ENCODE measurements around the gene RNF151. TPM values are rescaled to one million over a fixed set of nuclear protein-coding genes. Genes with fewer than 3 reads are reported as not detected.

The RNF151 gene
- total and polyA plus RNA-seq, 2 of the 13 experiments (the other 11 are each of a cell fraction or from before 2014, with no cell fraction given): not detected

DNA sequence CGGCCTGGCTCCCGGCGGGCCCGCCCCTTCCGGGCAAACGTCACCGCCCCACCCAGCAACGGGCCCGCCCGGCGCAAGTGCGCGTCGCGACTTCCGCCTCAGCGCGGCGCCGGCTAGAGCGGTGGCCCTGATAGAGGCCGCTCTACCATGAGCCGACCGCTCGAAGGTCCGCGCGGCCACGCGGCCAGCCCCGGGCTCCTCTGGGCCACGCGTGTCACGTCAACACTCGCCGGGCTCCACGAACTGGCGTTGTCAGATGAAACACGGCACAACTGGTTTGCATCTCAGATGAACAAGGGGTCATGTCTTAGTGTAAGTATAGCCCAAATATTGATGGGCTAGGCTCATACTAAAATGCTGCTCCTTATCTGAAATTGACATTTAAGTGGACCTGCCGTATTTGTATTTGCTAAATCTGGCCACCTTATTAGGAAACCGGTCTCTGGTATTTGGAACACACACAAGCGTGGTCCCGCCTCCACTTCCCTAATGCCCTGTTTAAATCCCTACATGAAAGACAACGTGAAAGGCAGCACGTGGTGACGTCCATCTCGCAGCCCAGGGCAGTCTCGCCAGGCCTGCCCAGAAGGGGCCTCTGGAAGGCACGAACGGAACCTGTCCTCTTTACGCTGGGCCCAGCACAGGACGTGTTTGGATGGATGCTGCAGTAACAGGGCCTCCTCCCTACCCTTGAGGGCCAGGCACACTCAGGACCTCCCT, 43.3 kb downstream of the RNF151 start, which contains the start of gene ZNF598 (continued):
- TF ChIP-seq, protein P1, sequence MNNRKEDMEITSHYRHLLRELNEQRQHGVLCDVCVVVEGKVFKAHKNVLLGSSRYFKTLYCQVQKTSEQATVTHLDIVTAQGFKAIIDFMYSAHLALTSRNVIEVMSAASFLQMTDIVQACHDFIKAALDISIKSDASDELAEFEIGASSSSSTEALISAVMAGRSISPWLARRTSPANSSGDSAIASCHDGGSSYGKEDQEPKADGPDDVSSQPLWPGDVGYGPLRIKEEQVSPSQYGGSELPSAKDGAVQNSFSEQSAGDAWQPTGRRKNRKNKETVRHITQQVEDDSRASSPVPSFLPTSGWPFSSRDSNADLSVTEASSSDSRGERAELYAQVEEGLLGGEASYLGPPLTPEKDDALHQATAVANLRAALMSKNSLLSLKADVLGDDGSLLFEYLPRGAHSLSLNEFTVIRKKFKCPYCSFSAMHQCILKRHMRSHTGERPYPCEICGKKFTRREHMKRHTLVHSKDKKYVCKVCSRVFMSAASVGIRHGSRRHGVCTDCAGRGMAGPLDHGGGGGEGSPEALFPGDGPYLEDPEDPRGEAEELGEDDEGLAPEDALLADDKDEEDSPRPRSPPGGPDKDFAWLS (CRISPR knock-in tag; IDR thresholded peaks at IDR 0.05; ENCODE audit: borderline replicate concordance): no peak
- TF ChIP-seq DPF2 (CRISPR knock-in tag; IDR thresholded peaks at IDR 0.05; ENCODE audit: borderline replicate concordance, low read depth) (no peak), SALL1 (CRISPR knock-in tag; IDR thresholded peaks at IDR 0.05) (peak; percentile 66), ZNF431 (CRISPR knock-in tag; IDR thresholded peaks at IDR 0.05; ENCODE audit: borderline replicate concordance, low read depth) (no peak), U2AF1 (optimal IDR thresholded peaks at IDR 0.05; ENCODE audit: low read depth, low read length) (peak; percentile 89), RELA (CRISPR knock-in tag; IDR thresholded peaks at IDR 0.05) (no peak), SRSF9 (IDR thresholded peaks at IDR 0.05; ENCODE audit: borderline replicate concordance, insufficient read depth, low read depth, low read length, poor library complexity, severe bottlenecking) (no peak), MZF1 (CRISPR knock-in tag; IDR thresholded peaks at IDR 0.05; ENCODE audit: borderline replicate concordance) (no peak), FOXO1 (CRISPR knock-in tag; IDR thresholded peaks at IDR 0.05) (no peak), RBM39 (IDR thresholded peaks at IDR 0.05; ENCODE audit: low read depth, low read length, poor library complexity, severe bottlenecking) (peak; percentile 34), POGZ (CRISPR knock-in tag; IDR thresholded peaks at IDR 0.05) (peak; percentile 44; the same call in 1 of the 2 replicates), ZFP36L2 (CRISPR knock-in tag; IDR thresholded peaks at IDR 0.05) (no peak), MEIS1 (CRISPR knock-in tag; IDR thresholded peaks at IDR 0.05; ENCODE audit: borderline replicate concordance) (no peak; the same call in 1 of the 2 replicates), SAP130 (CRISPR knock-in tag; IDR thresholded peaks at IDR 0.05; ENCODE audit: low read depth) (peak; percentile 84), MXD4 (CRISPR knock-in tag; IDR thresholded peaks at IDR 0.05) (peak; percentile 74)
- TF ChIP-seq, protein P2, sequence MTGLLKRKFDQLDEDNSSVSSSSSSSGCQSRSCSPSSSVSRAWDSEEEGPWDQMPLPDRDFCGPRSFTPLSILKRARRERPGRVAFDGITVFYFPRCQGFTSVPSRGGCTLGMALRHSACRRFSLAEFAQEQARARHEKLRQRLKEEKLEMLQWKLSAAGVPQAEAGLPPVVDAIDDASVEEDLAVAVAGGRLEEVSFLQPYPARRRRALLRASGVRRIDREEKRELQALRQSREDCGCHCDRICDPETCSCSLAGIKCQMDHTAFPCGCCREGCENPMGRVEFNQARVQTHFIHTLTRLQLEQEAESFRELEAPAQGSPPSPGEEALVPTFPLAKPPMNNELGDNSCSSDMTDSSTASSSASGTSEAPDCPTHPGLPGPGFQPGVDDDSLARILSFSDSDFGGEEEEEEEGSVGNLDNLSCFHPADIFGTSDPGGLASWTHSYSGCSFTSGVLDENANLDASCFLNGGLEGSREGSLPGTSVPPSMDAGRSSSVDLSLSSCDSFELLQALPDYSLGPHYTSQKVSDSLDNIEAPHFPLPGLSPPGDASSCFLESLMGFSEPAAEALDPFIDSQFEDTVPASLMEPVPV (CRISPR knock-in tag; IDR thresholded peaks at IDR 0.05): no peak
- TF ChIP-seq, protein P3, sequence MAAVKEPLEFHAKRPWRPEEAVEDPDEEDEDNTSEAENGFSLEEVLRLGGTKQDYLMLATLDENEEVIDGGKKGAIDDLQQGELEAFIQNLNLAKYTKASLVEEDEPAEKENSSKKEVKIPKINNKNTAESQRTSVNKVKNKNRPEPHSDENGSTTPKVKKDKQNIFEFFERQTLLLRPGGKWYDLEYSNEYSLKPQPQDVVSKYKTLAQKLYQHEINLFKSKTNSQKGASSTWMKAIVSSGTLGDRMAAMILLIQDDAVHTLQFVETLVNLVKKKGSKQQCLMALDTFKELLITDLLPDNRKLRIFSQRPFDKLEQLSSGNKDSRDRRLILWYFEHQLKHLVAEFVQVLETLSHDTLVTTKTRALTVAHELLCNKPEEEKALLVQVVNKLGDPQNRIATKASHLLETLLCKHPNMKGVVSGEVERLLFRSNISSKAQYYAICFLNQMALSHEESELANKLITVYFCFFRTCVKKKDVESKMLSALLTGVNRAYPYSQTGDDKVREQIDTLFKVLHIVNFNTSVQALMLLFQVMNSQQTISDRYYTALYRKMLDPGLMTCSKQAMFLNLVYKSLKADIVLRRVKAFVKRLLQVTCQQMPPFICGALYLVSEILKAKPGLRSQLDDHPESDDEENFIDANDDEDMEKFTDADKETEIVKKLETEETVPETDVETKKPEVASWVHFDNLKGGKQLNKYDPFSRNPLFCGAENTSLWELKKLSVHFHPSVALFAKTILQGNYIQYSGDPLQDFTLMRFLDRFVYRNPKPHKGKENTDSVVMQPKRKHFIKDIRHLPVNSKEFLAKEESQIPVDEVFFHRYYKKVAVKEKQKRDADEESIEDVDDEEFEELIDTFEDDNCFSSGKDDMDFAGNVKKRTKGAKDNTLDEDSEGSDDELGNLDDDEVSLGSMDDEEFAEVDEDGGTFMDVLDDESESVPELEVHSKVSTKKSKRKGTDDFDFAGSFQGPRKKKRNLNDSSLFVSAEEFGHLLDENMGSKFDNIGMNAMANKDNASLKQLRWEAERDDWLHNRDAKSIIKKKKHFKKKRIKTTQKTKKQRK (IDR thresholded peaks at IDR 0.05; ENCODE audit: low read length): no peak
- TF ChIP-seq, protein P4, sequence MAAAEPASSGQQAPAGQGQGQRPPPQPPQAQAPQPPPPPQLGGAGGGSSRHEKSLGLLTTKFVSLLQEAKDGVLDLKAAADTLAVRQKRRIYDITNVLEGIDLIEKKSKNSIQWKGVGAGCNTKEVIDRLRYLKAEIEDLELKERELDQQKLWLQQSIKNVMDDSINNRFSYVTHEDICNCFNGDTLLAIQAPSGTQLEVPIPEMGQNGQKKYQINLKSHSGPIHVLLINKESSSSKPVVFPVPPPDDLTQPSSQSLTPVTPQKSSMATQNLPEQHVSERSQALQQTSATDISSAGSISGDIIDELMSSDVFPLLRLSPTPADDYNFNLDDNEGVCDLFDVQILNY (CRISPR knock-in tag; conservative IDR thresholded peaks at IDR 0.05): no peak
- TF ChIP-seq, protein P5, sequence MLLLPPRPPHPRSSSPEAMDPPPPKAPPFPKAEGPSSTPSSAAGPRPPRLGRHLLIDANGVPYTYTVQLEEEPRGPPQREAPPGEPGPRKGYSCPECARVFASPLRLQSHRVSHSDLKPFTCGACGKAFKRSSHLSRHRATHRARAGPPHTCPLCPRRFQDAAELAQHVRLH (CRISPR knock-in tag; IDR thresholded peaks at IDR 0.05; ENCODE audit: borderline replicate concordance, low read depth): peak; percentile 61; the same call in 1 of the 2 replicates
- TF ChIP-seq, protein P6, sequence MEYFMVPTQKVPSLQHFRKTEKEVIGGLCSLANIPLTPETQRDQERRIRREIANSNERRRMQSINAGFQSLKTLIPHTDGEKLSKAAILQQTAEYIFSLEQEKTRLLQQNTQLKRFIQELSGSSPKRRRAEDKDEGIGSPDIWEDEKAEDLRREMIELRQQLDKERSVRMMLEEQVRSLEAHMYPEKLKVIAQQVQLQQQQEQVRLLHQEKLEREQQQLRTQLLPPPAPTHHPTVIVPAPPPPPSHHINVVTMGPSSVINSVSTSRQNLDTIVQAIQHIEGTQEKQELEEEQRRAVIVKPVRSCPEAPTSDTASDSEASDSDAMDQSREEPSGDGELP (IDR thresholded peaks at IDR 0.05; ENCODE audit: borderline replicate concordance, low read depth): no peak

Measured in HepG2 (cell line).